ENCODE results near the gene ZNF488. TPM values are rescaled to one million over a fixed set of nuclear protein-coding genes. Genes with fewer than 3 reads are reported as not detected.

ZNF488 gene
- total RNA-seq, 4 donors from 2014 or later: 0.19 TPM; not detected in 3

- TF ChIP-seq CTCF (IDR thresholded peaks at IDR 0.05; ENCODE audit: low read depth): no peak
Observed at GRCh38 chr10:47389619-47390018, 5.5 kb upstream of the ZNF488 start.

DNA sequence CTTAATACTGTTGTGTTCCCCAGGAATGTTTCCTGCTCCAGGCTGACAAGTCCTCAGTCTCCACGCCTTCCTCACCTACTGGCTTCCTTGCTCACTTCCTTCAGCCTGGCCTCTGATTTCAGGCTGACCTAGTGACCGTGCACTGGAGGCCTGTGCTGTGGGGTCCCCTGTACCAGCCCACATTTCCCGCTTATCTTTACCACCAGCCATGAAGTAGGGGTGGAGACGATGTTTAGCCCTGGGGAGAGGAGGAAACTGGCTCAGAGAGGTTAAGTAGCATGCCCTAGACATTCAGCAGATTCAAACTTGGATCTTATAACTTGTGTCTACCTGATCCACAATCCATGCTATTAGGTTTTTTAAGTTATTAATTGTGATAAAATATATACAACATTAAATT, 4.8 kb upstream of the ZNF488 start:
- no peak for TF ChIP-seq CTCF (IDR thresholded peaks at IDR 0.05; ENCODE audit: low read depth)

DNA sequence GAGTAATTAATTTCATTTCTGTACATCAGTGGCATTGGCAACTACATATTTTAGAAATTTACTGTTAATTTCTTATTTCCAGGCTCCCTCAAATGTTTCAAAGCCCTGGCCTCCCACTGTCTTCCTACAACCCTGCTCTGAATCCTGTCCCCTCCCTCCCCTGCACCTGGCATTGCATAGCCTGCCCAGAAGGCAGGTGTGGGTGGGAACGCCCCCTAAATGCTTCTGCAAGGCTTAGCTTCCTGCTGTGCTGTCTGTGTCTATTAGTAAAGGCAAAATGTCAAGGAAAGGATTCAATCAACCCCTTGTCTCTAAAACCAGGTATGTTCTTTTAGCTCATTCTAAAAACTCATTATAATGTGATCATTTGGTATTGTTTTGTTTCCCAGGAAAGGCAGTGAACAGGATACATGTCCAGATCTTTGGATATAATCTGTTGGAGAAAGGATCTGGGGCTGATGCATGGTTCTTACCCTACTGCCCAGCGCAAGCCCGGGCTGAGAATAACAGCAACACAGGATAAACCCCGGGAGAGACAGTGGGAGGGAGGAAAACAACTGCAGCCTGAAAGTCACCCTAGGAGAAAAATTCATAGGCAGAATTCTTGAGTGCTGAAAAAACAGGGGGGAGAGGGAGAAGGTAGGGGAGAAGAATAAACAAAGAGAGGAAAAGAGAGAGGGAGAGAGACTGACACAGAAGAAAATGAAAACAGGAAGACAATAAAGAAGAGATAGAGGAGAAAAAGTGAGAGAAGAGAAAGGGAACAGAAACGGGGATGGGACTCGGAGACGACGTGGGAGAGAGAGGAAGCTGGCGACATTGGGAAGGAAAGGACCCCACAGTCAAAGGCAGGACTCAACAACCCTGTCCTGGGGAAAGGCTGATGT, 589 bp downstream of the ZNF488 start:
- no peak for TF ChIP-seq CTCF (IDR thresholded peaks at IDR 0.05; ENCODE audit: low read depth)

DNA sequence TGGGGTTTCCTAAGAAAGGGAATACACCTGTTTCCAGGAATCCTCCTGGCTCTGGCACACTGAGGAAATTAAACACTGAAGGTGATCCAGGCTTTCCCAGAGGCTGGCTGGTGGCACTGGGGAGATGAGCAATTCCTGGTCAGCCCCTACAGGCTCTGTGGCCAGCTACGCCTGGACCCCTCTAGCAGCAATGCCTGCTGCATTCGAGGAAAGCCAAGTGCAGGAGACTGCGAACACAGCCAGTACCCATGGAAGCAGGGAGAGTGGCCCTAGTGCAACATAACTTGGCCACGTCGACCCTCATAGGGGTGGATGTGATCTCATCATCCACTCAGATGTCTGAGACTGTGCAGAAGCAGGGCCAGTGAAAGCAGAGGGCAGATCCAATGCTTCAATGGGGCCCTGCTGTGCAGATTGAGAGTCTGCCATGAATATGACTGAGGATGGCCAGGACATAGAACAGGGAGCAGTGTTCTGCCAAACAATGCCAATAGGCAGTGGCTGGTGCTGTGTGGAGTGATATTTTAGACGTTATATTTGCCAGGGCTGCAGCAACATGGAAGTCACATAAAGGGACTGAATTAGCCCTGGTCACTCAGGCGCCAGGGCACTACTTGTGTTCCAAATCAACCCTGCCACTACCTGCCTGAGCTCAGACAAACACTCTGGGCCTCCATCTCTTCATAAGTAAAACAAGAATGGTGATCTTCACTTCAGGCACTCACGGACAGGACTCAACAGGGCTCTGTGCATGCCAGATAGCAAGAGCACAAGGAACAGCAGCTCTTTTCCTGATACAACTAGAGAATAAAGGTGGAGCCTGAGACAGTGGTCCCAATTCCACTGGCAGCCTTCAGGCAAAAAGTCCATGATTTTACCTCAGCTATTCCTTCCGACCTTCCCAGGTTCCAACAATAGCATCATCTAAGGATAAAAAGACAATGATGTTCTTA, 2.4 kb downstream of the ZNF488 start:
- no peak for TF ChIP-seq CTCF (IDR thresholded peaks at IDR 0.05; ENCODE audit: low read depth)

DNA sequence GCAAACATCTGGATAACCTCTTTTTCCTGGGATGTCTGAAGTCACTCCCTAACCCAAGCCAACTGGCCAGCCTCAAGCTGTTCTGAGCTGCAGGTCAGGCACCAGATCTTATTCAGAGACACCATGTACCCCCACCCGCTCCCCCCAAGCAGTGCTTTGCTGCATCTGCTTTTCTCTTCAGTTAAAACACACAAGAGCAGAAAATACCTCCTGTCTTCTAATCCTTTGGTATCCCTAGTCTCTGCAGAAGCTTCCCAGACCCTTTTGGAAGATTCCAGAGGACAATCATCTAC, 3.0 kb downstream of the ZNF488 start:
- no peak for TF ChIP-seq CTCF (IDR thresholded peaks at IDR 0.05; ENCODE audit: low read depth)

DNA sequence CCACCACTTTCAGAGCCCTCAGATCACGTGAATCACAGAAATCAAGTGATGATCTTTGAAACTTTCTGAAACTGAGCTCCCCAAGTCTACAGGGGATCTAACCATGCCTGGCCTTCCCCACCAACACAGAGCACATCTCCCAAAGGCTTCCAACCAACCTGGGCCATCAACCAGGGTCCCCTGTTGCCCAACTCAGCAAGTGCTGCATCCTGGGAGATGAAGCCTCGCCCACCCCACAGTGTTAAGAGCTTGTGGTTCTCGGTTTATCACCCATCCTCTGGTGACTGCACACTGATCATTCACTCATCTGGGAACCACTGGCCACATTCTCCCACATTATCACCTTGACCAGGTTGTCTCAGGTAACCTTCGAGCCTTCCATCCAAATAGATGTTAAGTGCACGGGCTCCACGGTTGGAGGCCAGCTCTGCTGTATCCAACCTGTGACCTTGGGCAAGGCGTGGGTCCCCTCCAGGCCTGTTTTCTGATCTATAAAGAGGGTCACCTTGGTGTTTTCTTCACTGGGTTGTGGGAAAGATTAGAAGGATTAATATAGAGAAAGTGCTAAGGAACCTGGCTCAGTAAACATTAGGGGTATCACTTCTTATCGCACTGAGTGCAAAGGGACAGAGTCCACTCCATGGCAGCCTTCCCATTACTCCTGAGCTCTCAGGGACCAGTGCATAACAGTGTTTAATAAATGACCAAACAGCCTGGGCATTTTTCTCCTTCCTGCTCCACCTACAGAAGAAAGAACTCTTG, 3.6 kb downstream of the ZNF488 start:
- no peak for TF ChIP-seq CTCF (IDR thresholded peaks at IDR 0.05; ENCODE audit: low read depth)
